Measurements from ENCODE around the gene GET4.

GET4 gene

GRCh38 chr7:888081-889024 is 12.0 kb downstream of the GET4 start:
- DNase-seq, result no peak

DNA sequence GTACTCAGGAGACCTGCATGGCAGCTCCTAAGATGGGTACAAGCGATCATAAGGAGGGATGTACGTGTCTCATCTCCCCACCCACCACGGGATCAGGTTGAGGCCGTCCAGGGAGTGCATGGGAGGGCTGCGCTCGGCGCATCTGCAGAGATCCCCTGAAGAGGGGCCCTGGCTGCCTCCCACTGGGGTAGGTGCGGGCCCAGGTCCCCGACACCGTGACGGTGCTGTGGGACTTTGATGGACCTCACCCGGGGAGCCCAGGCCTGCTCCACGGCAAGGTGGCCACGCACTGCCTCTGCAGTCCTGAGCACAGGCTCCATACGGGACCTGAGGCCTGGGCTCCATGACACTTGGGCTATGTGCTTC is 12.7 kb downstream of the GET4 start:
- DNase-seq, result no peak

DNA sequence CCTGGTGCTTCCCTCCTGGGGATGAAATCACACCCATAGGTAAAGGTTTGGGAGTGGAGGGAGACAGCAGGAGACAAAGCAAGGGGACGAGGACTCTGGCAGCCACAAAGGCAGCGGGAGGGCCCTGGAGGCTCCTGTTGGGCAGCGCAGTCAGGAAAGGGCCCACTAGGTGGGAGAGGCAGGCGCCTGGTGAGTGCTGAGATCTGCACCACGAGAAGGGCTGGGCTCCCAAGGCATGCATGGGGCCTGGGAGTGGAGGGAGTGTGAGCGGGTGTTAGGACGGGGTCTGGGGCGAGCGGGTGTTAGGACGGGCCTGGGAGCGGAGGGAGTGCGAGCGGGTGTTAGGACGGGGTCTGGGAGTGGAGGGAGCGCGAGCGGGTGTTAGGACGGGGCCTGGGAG is 13.0 kb downstream of the GET4 start:
- DNase-seq, result no peak

DNA sequence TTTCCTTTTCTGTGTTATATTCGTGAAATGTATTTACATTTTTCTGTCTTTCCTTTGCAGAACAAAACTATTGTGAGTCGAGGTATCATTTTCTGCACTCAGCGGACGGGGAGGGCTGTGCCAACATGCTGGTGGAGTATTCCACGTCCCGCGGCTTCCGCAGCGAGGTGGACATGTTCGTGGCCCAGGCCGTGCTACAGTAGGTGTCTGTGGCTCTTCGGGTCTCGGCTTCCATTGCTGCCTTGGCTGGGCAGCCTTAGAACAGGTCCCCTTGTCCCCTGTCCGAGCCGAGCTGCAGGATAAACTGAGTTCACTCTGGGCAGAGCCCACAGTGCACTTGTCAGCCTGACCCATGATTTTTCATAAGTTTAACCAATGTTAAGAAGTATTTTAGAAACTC is 14.5 kb downstream of the GET4 start:
- no peak for DNase-seq

- no peak for DNase-seq
Observed at GRCh38 chr7:891291-891690, 14.9 kb downstream of the GET4 start.

- no peak for DNase-seq
Observed at GRCh38 chr7:891805-892204, 15.5 kb downstream of the GET4 start.

DNA sequence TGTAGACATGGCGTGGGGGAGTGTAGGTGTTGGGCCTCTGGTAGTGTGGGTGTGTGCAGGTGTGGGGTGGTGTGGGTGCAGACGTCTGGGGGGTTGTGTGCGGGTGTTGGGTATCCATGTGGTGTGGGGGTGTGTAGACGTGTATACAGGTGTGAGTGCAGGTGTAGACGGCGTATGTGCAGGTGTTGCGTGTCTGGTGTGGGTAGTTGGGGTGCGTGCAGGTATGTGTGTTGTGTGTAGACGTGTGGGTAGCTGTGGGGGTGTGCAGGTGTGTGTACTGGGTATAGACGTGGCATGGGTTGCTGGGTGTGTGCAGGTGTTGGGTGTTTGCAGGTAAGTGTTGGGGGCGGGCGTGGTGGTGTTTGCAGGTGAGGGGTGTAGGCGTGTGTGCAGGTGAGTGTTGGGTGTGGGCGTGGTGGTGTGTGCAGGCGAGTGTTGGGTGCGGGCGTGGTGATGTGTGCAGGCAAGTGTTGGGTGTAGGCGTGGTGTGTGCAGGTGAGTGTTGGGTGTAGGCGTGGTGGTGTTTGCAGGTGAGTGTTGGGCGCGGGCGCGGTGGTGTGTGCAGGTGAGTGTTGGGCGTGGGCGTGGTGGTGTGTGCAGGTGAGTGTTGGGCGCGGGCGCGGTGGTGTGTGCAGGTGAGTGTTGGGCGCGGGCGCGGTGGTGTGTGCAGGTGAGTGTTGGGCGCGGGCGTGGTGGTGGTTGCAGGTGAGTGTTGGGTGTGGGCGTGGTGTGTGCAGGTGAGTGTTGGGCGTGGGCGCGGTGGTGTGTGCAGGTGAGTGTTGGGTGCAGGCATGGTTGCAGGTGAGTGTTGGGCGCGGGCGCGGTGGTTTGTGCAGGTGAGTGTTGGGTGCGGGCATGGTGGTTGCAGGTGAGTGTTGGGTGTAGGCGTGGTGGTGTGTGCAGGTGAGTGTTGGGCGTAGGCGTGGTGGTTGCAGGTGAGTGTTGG is 16.6 kb downstream of the GET4 start:
- no peak for DNase-seq

DNA sequence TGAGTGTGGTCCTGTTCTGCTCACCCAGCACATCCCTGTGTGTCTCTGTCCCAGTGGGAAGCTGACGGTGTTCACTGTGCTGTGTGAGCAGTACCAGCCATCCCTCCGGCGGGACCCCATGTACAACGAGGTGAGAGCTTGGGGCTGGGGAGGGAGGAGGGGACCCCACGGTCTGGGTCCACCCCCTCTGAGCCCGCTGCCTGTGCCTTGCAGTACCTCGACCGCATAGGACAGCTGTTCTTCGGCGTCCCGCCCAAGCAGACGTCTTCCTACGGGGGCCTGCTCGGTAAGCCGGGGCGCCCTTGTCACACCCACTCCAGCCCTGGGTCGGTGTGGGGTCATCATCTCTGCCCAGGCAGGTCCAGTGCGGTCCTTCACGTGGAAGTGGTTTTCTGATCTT is 17.3 kb downstream of the GET4 start:
- DNase-seq, result no peak

DNA sequence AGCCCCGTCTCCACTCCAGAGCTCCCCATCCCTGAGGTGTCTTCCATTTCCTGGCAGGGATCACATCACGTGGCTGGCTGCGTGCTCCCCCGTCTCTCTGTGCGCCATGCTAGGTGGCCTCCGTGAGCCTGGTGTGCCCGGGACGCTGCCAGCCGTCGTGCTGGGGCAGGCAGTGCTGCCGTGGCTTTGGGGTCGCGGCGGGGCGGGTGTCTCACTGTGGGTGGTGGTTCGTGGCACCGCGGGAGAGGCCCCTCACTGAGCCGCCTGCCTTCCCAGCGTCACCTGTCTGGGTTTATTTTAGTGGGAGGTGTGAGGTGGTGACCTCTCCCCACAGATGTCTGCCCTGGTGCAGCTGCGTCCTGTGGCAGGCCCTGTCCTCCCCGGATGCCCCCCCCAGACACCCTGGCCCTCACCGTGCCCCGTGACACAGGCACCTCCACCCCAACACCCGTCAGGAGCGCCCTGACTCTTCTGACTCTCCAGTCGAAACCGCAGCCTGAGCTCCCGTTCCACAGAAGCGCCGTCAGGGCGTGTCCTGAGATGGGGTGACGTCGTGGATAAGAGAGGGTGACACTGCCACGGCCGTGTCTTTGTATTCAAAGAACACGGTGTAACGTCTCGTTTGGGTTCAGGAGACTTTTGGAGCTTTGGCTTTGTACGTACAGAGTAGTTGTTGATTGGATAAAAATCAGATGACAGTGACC is 18.0 kb downstream of the GET4 start:
- DNase-seq, result no peak

DNA sequence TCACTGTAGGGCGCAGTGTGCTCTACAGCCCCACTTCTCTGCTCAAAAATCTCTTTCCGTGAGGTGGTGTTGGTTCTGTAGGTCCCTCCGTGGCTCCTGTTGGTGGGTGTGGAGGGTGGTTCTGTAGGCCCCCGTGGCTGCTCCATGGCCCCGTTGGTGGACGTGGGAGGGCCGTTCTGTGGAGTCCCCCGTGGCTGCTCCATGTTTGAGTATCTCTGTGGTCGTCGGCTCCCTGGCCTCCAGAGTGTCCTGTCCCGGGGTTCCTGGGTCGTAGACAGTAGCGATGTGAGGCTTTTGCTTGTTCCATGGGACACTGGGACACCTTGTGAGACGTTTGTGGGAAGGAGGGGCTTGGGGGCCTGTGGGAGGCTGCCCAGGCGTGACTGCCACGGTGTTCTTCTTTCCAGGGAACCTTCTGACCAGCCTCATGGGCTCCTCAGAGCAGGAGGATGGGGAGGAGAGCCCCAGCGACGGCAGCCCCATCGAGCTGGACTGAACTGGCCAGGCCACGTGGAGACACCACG is 18.6 kb downstream of the GET4 start:
- DNase-seq, result no peak

- DNase-seq, result no peak
Observed at GRCh38 chr7:895451-896052, 19.2 kb downstream of the GET4 start.

DNA sequence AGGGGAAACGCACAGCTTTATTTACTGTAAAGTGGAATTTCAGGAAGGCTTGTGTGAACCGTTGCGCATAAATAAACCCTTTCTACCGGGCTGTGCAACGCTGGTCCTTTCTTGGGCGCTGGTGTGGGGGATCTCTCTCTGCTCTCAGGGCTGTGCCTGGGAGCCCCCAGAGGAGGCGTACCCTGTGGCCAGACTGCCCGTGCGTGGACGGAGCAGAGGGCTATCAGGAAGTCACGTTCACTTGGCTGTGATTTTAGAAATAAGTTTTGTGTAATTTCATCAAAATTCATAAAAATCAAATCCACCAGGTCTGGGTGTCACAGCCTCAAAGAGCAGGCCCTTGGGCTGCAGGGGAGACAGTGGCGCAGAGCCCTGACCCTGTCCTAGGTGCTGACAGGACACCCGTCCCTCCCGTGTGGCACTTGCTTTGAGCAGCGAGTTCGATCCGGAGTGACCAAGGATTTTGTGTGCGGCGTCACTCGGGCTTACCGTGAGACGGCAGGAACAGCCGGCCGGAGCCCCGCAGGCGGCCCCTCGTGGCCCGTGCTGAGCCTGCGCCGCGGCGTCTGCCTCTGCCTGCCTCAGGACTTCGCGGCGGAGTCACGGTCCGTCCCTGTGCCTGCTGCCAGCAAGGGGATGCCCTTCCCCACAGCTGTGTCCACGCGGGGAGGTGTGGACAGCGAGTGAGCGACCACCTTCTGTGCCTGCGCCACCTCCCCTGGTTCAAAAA is 20.2 kb downstream of the GET4 start:
- DNase-seq, result no peak

DNA sequence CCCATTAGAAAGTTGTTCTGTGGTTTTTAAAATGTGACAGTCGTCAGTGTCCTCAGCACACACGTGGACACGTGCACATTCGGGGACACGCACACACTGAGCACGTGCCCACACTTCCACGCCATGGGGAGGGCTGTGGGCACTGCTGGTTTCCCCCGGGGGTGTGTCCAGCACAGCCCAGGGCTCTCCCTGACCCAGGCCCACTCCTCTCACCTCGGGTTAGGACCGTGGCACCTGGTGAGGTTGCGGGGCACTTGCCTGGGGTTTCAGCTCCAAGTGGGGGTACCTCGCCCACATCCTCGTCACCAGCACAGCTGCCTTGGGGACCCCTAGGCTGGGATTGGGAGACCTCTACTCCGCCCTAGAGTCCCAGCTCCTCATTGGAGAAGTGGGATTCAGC is 20.7 kb downstream of the GET4 start:
- no peak for DNase-seq

DNA sequence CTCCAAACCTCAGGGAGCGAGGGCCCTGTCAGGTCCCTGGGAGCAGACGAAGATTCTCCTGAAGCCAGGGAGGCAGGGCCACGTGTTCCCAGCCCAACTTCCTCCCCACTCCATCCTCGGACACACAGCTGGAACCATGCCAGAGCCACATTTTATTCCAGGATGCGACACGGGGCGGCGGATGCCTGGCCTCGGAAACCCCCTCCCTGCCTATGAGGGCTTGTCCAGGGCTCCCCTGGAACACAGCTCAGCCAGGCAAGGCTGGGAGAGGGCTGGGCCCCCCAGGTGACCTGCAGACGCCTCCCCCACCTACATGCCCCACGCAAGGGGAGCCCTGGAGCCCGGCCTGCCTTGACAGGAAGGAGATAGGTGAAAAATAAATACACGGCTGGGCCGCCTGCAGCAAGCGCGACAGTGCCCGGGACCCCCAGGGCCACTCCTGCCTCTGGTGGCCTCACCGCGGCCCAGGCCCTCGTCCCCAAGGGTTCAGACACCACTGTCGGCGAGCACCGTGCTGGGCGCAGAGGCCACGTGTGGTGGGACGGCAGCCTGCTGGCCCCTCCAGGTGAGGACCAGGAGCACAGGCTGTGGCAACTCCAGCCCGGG is 21.5 kb downstream of the GET4 start:
- DNase-seq, result no peak

DNA sequence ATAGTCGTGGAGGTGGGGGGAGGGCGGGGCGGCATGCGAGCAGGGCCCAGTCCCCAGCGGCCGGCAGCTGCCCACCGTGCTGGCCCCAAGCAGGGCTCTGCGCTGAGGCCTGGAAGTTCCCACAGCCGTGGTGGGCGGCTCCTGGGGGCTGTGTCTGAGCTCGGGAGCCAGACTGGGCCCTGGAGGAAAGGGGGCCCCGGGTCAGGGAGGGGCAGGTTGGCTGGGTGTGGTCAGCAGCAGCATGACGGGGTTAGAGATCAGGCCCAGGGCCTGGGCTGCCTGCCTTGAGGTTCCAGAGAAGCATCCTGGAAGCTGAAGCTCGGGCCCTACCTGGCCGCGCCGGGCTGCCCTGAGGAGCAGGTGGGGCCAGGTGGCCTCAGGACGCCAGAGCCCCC is 22.1 kb downstream of the GET4 start:
- no peak for DNase-seq

DNA sequence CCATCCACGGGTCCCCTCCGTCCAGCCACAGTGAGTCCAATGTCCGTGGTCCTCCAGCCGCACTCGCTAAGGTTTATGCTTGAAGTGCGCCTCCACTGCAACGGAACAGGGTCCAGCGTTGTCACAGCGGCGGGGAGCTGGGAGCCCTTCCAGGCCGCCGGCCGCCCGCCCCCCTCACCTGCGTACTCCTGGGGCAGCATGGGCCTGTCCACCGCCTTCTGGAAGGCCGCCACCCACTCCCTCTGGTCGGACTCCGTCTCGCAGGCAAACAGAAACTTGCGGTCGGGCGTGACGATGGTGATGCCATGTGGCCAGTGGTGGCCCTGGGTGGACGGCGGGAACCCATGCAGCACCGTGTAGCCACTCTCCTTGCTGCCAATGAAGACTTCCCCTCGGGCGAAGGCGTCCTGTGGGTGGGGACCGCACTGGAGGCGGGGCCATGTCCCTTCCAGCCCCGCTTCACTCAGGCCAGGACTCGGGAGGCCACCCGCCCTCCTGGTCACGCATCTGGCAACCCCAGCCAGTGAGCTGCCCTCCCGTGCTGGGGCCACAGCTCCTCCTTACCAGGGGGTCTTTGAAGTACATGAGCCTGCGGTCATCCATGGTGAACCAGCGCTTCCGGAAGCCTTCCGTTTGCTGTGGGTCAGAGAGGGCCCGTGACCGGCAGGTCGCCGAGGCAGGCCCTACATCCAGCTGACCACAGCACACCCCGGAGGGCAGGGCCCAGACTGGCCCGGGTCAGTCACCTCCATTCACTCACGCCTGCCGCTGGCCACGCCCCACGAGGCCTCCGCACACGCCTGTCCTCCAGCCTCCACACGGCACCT is 22.7 kb downstream of the GET4 start:
- DNase-seq, result no peak

GRCh38 chr7:899806-900205 is 23.5 kb downstream of the GET4 start:
- DNase-seq, result no peak

GRCh38 chr7:900331-901040 is 24.1 kb downstream of the GET4 start:
- DNase-seq, result no peak

- DNase-seq, result no peak
Observed at GRCh38 chr7:901041-901387, 24.7 kb downstream of the GET4 start.
